IPS DF 19.7 (cell line): ENCODE measurements around the gene CTAG2.
"Not testable (repeated sequence)": the region's sequence is repeated elsewhere in the genome, so short reads cannot be mapped to it uniquely, and the experiment has no call there.

Experiments
- DNase-seq: peaks from one replicate; pipeline ENCODE4 v3.0.0-alpha.2; 2013; ENCODE audit warnings: low read depth, low spot score

CTAG2 gene

DNA sequence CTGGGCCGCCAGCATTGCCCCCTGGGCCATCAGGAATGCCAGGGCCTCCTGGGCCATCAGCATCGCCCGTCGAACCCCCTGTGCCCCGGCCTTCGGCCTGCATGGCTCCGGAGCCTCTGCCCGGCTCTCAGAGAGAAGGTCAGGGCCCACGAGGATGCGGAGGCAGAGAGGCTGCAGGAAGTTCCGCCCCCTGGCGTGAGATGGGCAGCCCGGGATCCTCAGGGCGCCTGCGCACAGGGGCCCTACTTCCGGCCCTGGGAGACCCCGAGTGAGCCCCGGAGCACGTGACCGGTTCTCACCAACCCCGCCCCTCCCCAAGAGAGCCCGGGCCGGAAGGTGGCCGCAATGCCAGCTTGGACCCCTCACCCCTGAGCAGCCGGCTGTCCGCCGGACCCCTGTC, at the start of gene CTAG2:
TSS of gene CTAG2 (minus strand) at position 167 of the 400 bp plus-strand sequence. CDS start at position 103, 64 bp downstream.
- not testable (repeated sequence) for DNase-seq

GRCh38 chrX:154698630-154699248, 45.4 kb upstream of the CTAG2 start:
- DNase-seq = no peak

DNA sequence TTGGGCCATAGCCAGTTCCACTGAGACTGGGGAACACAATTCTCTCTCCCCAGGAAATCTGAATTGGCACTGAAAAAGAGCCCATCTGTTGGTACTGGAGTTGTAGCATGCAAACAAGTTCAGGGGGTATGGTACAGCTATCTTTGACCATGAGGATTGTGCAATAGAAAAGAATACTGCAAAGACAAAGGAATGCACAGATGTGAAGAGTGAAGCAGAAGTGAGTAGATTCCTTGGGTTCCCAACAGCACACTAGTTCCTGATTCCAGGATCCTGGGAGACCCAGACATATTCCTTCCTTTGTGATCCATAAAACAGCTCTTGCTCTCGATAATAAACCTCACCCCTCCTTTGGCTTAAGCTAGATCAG, 43.3 kb upstream of the CTAG2 start:
- no peak for DNase-seq

DNA sequence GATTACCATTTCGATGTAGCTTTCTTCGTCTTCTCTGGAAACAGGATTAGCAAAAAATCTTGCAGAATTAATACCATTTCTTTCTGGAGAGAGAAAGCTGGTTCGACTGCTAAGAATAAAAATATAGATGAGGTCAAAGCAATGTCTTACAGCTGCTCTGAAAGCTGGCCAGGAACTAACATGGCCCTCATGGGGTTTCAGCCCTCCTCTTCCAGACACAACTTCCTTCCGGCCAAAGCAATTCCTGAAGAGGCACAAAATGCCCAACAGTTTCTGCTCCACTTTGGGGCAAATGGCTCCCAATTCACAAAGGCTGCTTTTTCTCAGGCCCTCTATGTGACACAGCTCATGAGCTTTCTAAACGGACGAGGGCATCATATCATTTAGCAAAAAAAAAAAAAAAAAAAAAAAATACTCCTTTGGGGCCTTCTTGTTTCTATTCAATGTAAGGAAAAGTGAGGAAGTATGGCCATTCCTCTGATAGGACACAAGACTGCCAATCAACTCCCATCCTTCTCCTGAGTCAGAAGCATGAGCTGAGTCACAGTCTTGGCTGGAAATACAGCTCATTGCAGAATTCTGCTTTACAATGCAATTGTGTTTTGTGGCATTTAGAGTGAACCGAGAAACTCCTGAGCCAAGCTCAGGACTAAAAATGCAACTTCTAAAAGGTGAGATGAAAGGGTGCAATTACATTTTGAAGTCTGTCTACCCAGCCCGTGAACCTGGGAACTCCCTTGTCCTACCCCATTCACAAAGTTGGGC, 42.7 kb upstream of the CTAG2 start:
- no peak for DNase-seq

- DNase-seq = no peak
Observed at GRCh38 chrX:154693394-154693793, 40.0 kb upstream of the CTAG2 start.

GRCh38 chrX:154690438-154690837, 37.1 kb upstream of the CTAG2 start:
- not testable (repeated sequence) for DNase-seq

DNA sequence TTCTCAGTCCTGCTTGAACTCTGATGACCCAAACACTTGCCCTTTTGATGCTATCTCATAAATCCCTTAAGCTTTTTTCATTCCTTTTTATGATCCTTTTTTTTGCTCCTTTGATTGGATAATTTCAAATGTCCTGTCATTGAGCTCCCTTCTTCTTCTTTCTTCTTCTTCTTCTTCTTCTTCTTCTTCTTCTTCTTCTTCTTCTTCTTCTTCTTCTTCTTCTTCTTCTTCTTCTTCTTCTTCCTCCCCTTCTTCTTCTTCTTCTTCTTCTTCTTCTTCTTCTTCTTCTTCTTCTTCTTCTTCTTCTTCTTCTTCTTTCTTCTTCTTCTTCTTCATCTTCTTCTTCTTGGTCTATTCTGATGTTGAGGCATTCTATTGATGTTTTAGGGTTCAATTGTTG, 18.7 kb upstream of the CTAG2 start:
- not testable (repeated sequence) for DNase-seq

DNA sequence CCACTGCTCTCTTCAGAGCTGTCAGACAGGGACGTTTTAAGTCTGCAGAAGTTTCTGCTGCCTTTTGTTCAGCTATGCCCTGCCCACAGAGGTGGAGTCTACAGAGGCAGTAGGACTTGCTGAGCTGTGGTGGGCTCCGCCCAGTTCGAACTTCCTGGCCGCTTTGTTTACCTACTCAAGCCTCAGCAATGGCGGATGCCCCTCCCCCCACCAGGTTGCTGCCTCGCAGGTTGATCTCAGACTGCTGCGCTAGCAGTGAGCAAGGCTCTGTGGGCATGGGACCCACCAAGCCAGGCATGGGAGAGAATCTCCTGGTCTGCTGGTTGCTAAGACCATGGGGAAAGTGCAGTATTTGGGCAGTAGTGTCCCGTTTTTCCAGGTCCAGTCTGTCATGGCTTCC, 17.5 kb upstream of the CTAG2 start:
- DNase-seq = not testable (repeated sequence)

- DNase-seq = no peak
Observed at GRCh38 chrX:154661899-154662298, 8.5 kb upstream of the CTAG2 start.

DNA sequence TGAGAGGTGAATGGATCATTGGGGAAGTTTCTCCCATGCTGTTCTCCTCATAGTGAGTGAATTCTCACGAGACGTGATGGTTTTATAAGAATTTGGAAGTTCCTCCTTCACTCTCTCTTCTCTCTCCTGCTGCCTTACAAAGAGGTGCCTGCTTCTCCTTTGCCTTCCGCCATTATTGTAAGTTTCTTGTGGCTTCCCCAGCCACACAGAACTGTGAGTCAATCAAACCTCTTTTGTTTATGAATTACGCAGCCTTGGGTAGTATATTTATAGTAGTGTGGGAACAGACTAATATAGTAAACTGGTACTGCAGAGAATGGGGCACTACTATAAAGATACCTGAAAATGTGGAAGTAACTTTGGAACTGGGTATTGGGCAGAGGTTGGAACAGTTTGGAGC, 7.8 kb upstream of the CTAG2 start:
- no peak for DNase-seq

DNA sequence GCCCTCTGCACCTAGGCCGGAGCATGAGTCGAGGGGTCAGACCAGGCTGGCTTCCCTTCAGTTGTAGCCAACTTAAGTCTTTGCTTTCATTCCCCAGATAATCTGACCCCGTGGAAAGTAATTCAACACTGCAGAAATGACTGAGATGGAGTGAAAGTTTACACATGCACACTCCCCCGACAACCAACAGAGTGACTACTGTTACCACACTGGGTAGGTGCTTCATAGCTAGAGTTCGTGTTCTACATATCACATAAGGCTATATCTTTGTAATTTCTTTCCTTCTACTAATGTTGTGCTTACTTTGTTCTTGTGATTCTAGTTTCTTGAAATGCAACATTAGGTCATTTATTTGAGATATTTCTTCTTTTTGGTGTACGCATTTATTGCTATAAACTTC, 7.2 kb upstream of the CTAG2 start:
- no peak for DNase-seq

- DNase-seq = no peak
Observed at GRCh38 chrX:154658957-154659356, 5.6 kb upstream of the CTAG2 start.

DNA sequence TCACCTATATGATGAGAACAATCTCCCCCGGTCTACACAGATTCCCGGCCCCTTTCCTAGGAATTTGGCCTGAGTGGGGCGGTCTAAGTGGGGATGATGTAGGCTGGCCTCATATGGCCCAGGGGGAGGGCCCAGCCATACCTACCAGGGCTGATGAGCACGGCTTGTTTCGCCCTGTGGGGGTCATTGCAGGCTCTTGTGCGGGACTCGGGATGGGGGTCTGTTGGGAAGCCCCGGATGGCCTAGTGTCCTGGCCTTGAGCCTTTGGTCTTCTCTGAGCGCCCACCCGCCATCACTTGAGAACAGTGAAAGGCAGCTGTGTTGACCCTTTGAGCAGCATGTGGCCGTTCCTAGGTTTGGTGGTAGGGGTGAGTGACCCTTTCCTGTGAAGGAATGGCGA, 4.8 kb upstream of the CTAG2 start:
- no peak for DNase-seq

DNA sequence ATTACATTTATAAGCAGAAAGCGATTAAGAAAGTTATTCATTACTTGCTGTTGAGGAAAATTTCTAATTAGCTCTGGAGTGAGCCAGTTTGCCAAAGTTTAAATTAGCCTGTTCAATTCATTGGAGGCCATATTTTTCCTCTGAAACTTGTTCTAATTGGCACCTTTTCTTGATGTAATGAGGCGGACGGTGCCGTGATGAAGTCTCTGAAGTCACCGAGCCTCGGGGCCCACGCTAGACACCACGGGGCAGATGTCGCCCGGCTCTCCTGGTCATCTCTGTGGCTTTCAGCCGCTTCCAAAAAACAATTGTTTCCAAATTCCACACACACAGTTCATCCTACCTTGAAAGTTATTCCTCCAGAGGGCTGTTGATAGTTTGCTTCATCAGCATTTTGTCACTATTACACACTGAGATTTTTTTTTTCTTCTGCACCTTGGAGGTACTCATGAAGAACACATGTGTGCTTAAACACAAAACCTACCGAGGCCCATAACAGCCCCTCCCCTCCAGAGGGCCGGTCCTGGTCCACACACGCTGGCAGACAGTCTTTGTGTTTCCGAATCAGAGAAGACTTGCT, 3.9 kb upstream of the CTAG2 start:
- no peak for DNase-seq

DNA sequence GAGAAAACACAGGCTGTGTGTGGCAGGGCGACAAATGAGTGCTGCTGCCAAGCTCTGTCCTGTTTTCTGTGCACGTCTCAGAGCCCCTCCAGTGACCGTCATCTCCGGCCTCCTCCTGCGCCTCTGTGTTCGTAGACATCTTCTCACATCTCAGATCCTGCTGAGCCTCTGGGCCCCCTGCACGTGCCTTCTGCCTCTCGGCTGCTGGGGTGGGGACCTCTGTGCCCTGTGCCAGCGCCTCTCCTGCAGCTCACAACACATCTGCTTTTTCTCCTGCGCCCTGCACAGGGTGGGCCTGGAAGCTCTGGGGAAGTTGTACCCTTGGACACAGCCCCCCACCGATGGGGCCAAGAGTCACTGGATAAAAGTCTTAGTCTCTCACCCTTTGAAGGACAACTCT, 2.4 kb upstream of the CTAG2 start:
- DNase-seq = no peak

DNA sequence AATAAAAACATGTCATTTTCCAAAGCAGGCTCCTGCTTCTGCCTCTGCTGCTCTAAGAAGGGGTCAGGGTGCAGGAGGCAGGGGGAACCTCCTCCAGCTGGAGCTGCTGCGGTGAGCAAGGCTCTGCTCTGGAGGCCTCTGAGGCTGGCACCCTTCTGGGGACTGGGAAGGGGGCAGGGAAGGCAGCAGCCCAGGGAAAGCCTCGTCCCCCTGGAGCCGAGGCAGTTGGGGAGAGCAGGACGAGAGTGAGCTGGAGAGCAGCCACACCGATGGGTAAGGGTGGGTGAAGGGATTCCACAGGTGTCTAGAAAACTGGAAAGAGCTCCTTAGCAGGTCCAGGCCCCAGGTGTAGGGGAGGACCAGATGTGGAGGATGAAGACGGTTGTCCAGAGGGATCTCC, 2.0 kb upstream of the CTAG2 start:
- DNase-seq = no peak

DNA sequence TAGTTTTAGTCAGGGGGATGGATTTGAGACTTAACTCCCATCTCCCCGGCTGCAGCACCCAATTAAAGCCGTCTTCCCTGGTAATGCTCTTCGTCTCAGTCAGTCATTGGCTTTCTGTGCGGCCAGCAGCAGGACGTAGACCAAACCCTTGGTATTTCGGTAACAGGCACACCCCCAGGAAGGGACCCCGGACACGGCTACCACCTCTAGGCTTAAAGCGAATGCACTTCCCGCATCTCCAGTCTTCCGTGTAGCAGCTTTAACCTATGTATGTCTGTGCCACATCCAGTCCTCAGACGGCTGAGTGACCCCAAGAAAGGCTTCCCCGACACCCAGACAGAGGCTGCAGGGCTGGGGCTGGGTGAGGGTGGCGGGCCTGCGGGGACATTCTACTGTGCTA, 1.5 kb upstream of the CTAG2 start:
- DNase-seq = no peak

DNA sequence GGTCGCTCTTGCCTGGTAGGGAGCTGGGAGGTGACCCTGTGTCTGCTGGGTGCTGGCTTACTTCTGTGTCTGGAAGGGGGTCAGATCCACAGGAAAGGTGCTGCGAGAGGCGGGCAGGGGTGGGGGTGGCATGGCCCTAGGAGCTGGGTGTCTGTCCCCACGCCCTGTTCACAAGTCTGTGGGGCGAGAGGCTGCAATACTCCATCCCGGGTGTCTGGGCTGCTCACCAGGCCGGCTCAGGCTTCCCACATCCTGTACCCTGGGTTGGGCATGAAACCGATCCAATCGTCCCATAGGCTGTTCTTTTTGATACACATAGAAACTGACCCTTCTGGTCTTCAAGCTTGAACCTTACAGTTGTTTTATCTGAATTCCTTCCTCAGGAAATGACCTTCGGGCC, 993 bp upstream of the CTAG2 start:
- DNase-seq = no peak

GRCh38 chrX:154653048-154653401, 354 bp downstream of the CTAG2 start:
- no peak for DNase-seq

DNA sequence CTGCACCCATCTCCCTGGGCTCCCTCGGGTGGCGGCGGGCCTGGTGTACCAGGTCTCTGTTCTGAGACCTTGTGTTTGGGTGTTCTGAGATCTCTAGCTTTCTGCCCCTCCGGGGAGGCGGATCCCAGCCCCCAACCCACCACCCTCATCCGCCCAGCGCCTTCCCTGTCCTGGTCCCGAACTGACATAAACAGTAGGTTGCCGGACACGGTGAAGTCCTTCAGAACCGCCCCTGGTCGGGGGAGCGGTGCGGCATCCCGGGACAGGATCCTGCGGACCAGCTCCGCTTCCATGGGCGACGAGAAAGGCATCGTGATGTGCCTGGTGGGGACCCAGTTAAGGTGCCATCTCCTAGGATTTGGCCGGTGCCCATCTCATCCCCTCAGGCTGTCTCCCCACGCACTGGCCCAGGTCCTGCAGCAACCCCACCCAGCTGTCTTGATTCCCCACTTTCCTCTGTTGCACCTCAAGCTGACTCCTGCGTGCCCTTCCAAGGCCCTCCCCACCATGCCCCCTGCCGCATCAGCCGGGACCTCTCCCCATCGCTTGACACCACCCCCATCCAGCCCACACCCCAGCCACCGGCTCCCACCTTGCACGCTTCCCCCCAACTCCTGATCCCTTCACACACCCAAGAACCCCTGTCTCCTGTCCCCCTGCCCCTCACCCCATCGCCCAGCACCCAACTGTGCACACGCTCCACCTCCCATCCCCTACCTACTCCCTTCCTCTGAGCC, 900 bp downstream of the CTAG2 start:
- no peak for DNase-seq

DNA sequence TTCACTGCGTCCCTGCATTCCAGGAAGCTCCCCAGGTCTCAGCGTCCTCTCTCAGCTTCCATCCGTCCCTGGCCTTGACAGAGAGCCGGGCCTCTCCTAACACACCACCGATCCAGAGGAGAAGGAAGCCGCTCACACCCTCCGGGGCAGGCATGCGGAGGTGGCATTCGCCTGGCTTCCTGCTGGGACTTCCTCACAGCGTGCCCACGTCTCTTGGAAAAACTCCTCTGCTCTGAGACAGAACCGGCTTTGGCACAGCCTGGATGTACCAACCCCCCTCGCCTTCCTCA, 3.2 kb downstream of the CTAG2 start:
- DNase-seq = no peak

DNA sequence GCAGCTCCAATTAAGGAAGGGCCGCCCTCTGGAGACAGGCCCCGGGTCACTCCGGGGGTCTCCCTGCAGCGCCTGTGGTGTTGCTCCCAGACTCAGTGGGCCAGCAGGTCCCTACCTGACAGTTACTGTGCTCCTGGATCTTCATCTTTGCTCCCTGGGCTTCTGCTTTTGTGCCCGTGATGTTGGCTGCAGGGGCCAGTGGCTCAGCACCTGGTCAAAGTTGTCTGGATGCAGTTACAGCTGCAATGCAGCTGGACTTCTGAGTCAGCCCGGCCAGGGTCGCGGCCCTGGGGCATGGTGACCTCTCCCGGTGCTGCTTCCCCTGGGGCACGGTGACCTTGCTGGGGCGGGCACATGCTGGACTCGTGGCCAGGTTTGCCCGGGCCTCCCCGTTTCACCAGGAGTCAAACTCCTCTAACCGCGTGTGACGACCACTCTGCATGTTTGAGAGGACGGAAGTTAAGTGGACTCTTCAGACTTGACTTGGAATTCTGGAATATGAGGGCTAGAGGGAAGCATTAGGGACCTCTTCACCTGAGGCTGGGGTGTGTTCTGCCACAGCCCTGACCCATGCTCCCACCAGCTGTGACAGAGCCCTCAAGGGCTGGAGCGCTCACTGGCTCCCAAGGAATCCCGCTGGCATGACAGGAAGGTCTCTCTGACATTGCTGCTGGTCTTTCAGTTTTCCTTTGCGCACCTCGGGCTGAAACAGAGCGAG, 3.7 kb downstream of the CTAG2 start:
- DNase-seq = no peak
